Osteoblast (primary cell): ENCODE data around the gene SLC1A2. TPM values are rescaled to one million over a fixed set of nuclear protein-coding genes. Genes with fewer than 3 reads are reported as not detected.

ENCODE experiments used
- DNase-seq: peaks from one replicate; pipeline ENCODE4 v3.0.0; 2011; ENCODE audit warnings: low spot score, mixed read lengths; ENCODE audit not compliant: insufficient read length; ENCODE audit errors: missing footprints
- H2AFZ ChIP-seq: 2 replicates; pipeline ENCODE4 v1.6.0; 2011; ENCODE audit warnings: mild to moderate bottlenecking, low read length
- H3K27ac ChIP-seq: 2 replicates; pipeline ENCODE4 v1.5.1; 2011; ENCODE audit warnings: mild to moderate bottlenecking, low read depth, low read length, moderate library complexity
- H3K27me3 ChIP-seq: 2 replicates; pipeline ENCODE4 v1.6.0; 2012; ENCODE audit warnings: mild to moderate bottlenecking, control low read depth, inconsistent platforms, low read length, moderate library complexity; ENCODE audit not compliant: insufficient read depth
- H3K36me3 ChIP-seq: 2 replicates; pipeline ENCODE4 v1.5.1; 2011; ENCODE audit warnings: mild to moderate bottlenecking, low read length, control low read depth, moderate library complexity; ENCODE audit not compliant: insufficient read depth
- H3K4me1 ChIP-seq: 2 replicates; pipeline ENCODE4 v1.5.1; 2011; ENCODE audit warnings: mild to moderate bottlenecking, low read length, control low read depth, moderate library complexity; ENCODE audit not compliant: insufficient read depth
- H3K4me2 ChIP-seq: 2 replicates; pipeline ENCODE4 v1.6.0; 2011; ENCODE audit warnings: mild to moderate bottlenecking, low read length; ENCODE audit not compliant: insufficient read depth
- H3K4me3 ChIP-seq: fragments of 200-600 bp; sonication (generic); 3 replicates; pipeline ENCODE4 v1.5.1; 2012; ENCODE audit warnings: mild to moderate bottlenecking, low read length, inconsistent platforms; ENCODE audit not compliant: insufficient read depth
- H3K79me2 ChIP-seq: 2 replicates; pipeline ENCODE4 v1.6.0; 2012; ENCODE audit warnings: mild to moderate bottlenecking, low read length, control low read depth, inconsistent platforms; ENCODE audit not compliant: insufficient read depth
- H3K9me3 ChIP-seq: 2 replicates; pipeline ENCODE4 v1.5.1; 2011; ENCODE audit warnings: low read depth, low read length, control low read depth
- H4K20me1 ChIP-seq: 2 replicates; pipeline ENCODE4 v1.6.0; 2012; ENCODE audit warnings: mild to moderate bottlenecking, low read length, control low read depth; ENCODE audit not compliant: insufficient read depth
- total RNA-seq: library from RNA; depleted of rRNA; stranded (reverse); fragments of >200 nt; gene quantifications from 2 replicates; pipeline ENCODE4 v1.2.3, GENCODE V29; 2012
- TF ChIP-seq, protein P1 (sequence below): IDR thresholded peaks from 2 replicates; pipeline ENCODE4 v1.5.1; 2011; ENCODE audit warnings: mild to moderate bottlenecking, low read depth, low read length, moderate library complexity; ENCODE audit errors: extremely low read depth

Gene SLC1A2
- total RNA-seq, 1 donor: 0.72 TPM

DNA sequence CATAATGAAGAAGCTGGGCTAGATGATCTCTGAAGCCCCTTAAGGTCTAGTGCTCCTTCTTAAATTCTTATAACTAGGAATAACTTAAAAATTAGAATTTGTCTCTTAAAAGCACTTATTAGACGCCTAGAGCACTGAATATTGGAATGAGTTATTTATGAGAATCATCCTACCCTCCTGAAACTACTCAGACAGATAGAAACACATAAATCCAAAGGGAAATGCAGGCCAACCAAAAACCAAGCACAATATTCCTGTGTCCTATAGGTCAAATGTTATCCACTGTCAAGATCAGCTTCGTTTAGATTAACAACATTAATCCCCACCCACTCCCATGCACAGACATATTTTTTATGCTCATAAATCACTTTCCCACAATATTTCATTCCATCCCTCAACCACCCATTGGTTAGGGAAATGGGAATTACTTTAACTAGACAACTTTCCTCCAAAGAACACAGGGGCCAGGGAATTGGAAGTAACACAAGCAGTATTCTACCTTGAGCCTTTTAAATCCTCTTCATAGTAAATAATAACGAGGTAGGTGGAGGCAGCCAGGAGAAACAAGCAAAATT is 193.3 kb downstream of the SLC1A2 start:
- Histone ChIP-seq H3K4me3 (no peak overlapping the region), H3K4me2 (no peak overlapping the region), H3K4me1 (no peaks in the 10 kb centered on the region), H3K27me3 (no peaks in the 10 kb centered on the region), H3K79me2 (no peaks in the 10 kb centered on the region), H3K36me3 (peaks cover 95% of the 10 kb centered on the region), H2AFZ (no peak overlapping the region), H3K9me3 (no peaks in the 10 kb centered on the region), H4K20me1 (no peaks in the 10 kb centered on the region), H3K27ac (no peak overlapping the region)
- TF ChIP-seq, protein P1, sequence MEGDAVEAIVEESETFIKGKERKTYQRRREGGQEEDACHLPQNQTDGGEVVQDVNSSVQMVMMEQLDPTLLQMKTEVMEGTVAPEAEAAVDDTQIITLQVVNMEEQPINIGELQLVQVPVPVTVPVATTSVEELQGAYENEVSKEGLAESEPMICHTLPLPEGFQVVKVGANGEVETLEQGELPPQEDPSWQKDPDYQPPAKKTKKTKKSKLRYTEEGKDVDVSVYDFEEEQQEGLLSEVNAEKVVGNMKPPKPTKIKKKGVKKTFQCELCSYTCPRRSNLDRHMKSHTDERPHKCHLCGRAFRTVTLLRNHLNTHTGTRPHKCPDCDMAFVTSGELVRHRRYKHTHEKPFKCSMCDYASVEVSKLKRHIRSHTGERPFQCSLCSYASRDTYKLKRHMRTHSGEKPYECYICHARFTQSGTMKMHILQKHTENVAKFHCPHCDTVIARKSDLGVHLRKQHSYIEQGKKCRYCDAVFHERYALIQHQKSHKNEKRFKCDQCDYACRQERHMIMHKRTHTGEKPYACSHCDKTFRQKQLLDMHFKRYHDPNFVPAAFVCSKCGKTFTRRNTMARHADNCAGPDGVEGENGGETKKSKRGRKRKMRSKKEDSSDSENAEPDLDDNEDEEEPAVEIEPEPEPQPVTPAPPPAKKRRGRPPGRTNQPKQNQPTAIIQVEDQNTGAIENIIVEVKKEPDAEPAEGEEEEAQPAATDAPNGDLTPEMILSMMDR: no peak
- no peak for DNase-seq

DNA sequence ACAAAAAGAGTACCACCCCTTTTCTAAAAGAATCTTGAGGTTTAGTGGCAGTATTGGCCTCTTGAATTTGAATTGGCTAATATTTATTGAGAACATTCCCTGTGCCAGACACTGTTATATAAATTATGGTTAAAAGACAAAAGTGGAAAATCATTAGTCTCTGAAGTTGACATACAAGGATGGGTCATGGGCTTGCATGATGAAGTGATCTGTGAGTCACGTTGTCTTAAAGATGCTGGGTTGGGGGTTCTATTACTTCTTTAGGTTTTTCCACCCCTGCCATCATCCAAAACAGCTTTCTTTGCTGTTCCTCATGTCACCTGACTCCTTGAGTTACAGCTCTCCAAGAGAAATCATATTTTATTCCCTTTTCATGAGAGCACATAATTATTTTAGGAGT is 195.4 kb downstream of the SLC1A2 start:
- no peak for DNase-seq

DNA sequence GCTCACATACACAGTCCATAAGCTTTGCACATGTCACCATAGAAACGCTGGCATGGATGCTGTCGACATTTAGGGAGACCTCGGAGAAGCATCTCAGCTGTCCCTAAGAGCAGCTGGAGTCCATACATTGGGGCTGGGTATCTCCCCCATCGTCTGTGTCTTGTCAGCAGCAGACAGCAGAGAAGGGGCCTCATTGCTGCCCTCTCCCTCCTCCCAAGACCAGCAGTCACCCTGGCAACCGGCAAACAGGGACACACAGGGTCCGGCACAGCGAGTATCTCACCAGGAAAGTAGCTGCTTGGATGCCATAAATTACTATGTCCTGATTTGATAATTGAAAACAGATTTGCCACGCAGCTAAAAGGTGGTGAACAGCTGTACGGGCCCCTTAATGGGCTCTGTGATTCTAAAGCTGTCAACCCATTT is 196.0 kb downstream of the SLC1A2 start:
- H3K36me3 ChIP-seq: peaks cover 95% of the 10 kb centered on the region
- H3K9me3 ChIP-seq: no peaks in the 10 kb centered on the region
- H3K4me3 ChIP-seq: no peak overlapping the region
- TF ChIP-seq, protein P1: no peak
- peaks cover 6% of the 10 kb centered on the region for H3K4me1 ChIP-seq
- H3K79me2 ChIP-seq: no peaks in the 10 kb centered on the region
- H3K27me3 ChIP-seq: no peaks in the 10 kb centered on the region
- no peak overlapping the region for H2AFZ ChIP-seq
- H4K20me1 ChIP-seq: no peaks in the 10 kb centered on the region
- H3K27ac ChIP-seq: no peak overlapping the region
- no peak for DNase-seq
- no peak overlapping the region for H3K4me2 ChIP-seq

More for the DNA sequence above, 195.4 kb downstream of the SLC1A2 start:
- no peaks in the 10 kb centered on the region for H3K27me3 ChIP-seq
- no peak overlapping the region for H3K4me2 ChIP-seq
- peaks cover under 1% of the 10 kb centered on the region for H3K4me1 ChIP-seq
- TF ChIP-seq, protein P1: no peak
- H3K79me2 ChIP-seq: no peaks in the 10 kb centered on the region
- H4K20me1 ChIP-seq: no peaks in the 10 kb centered on the region
- H3K9me3 ChIP-seq: no peaks in the 10 kb centered on the region
- no peak overlapping the region for H3K4me3 ChIP-seq
- peaks cover 95% of the 10 kb centered on the region for H3K36me3 ChIP-seq
- H2AFZ ChIP-seq: no peak overlapping the region
- no peak overlapping the region for H3K27ac ChIP-seq

DNA sequence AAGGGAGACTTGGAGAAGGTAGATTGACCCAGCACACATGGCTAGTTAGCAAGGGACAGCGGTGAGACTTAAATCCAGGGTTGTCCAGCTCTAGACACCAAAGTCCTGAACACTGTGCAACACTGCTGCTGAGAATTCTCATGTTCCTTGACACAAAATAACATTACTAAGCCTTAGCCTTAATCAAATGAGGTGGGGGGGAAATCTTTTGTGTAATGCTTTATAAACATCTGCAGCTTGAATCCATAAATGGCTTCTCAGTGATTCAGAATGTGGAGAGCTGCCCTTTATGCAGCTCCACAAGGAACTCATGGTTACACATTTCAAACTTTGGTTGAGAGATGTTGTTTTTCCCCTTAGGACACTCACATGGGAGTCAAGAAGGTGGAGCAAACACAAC is 200.4 kb downstream of the SLC1A2 start:
- Histone ChIP-seq H3K36me3 (peaks cover 88% of the 10 kb centered on the region), H3K79me2 (peaks cover 9% of the 10 kb centered on the region), H3K9me3 (no peaks in the 10 kb centered on the region), H3K4me3 (no peak overlapping the region), H4K20me1 (no peaks in the 10 kb centered on the region), H3K4me2 (no peak overlapping the region), H3K4me1 (peaks cover 39% of the 10 kb centered on the region), H2AFZ (no peak overlapping the region), H3K27ac (peak overlapping the region; percentile 46), H3K27me3 (no peaks in the 10 kb centered on the region)
- DNase-seq: peak; percentile 59
- TF ChIP-seq, protein P1: no peak
